Measurements from ENCODE around the gene RNF44. TPM values are rescaled to one million over a fixed set of nuclear protein-coding genes. Genes with fewer than 3 reads are reported as not detected.

RNF44 gene
- total and polyA plus RNA-seq, 2 of the 4 experiments (the other 2 are of a cell fraction): 0.54 to 12.4 TPM

- BruUV-seq (replicated peaks): no TSS peak
- Histone ChIP-seq H3K27me3 (ENCODE audit: control insufficient read depth, insufficient read depth, low read length) (no peaks in the 10 kb centered on the region), H3K4me3 (ENCODE audit: insufficient read depth, low read depth, low read length) (no peak overlapping the region), H2AFZ (replicated peaks; ENCODE audit: low read length, poor library complexity) (no peak overlapping the region), H3K14ac (replicated peaks; ENCODE audit: low read depth, low read length) (no peak overlapping the region), H4K8ac (ENCODE audit: low read depth in 2 of 2, low read length in 2 of 2) (no peak overlapping the region), H3K4me1 (ENCODE audit: control insufficient read depth, insufficient read depth, low read length) (peaks cover 11% of the 10 kb centered on the region; the same call in 1 of the 2 replicates), H4K5ac (ENCODE audit: low read depth, low read length) (no peak overlapping the region), H2AK9ac (replicated peaks; ENCODE audit: low read depth, low read length, poor library complexity) (no peak overlapping the region), H3K36me3 (ENCODE audit: control insufficient read depth, insufficient read depth, low read length) (peaks cover 36% of the 10 kb centered on the region), H3K27ac (ENCODE audit: insufficient read depth, low read length) (peak overlapping the region; percentile 48; the same call in 1 of the 2 replicates), H3K23ac (ENCODE audit: low read depth, low read length) (no peak overlapping the region), H3K9me1 (ENCODE audit: insufficient read depth, low read length) (peaks cover 2% of the 10 kb centered on the region), H3K4me2 (ENCODE audit: low read depth, low read length) (no peak overlapping the region), H3K9ac (ENCODE audit: low read depth, low read length) (no peak overlapping the region), H2BK15ac (ENCODE audit: low read depth, low read length) (no peak overlapping the region), H3K56ac (ENCODE audit: extremely low read depth, insufficient read depth, low read length) (no peak overlapping the region), H2BK120ac (ENCODE audit: low read depth, low read length) (no peak overlapping the region), H3K79me1 (ENCODE audit: low read depth in 1 of 2, low read length in 2 of 2) (peaks cover 8 to 29% of the 10 kb centered on the region in 2 experiments; a peak in 3 of 4 replicates), H4K91ac (ENCODE audit: insufficient read depth, low read depth, low read length) (no peak overlapping the region), H3K18ac (ENCODE audit: low read depth, low read length) (no peak overlapping the region), H3K4ac (ENCODE audit: low read depth, low read length) (no peak overlapping the region), H4K20me1 (ENCODE audit: insufficient read depth, low read length) (peaks cover 3% of the 10 kb centered on the region; the same call in 1 of the 2 replicates), H2AK5ac (ENCODE audit: low read depth, low read length) (no peak overlapping the region), H3K9me3 (ENCODE audit: control insufficient read depth, insufficient read depth, low read length) (no peaks in the 10 kb centered on the region), H2BK5ac (ENCODE audit: low read depth, low read length, poor library complexity, severe bottlenecking) (peak overlapping the region; percentile 20), H2BK20ac (ENCODE audit: low read depth, low read length) (no peak overlapping the region)
- dilution Hi-C loops (cut with HindIII; ENCODE audit: low sequenced_read_pairs, unreplicated experiment): no loop called here
- intact Hi-C loops (cut with micrococcal nuclease): loop anchor here (2.0 kb wide), 1 partner anchor 85 kb away; the partner anchor contains the start of gene CLTB
- ATAC-seq (ENCODE audit: low read depth): peak; percentile 98
- in situ Hi-C loops (cut with MboI; ENCODE audit: low sequenced_read_pairs): no loop called here
- ChIA-PET POLR2A (ENCODE audit: unreplicated experiment) (no interaction called here), CTCF (interaction anchor here (0.5 to 1.1 kb wide), 3 partner anchors 36 to 258 kb away, joined by 3 to 4 read pairs (median 3); partner anchors contain the start of genes CLTB and RNF44)
- TF ChIP-seq CEBPB (IDR thresholded peaks at IDR 0.05; ENCODE audit: low read depth, low read length) (peak; percentile 69; the same call in 1 of the 2 replicates), POLR2A (IDR thresholded peaks at IDR 0.05; ENCODE audit: low read depth, low read length) (no peak)
- peak; percentile 92 for DNase-seq
- 100% methylated on average over 1 of the region's 1 CpG; no CpG with 5 or more reads in 1 of the 2 experiments for WGBS, 2 experiments (ENCODE audit: extremely low coverage in 2 of 2, insufficient read length in 1 of 2)
Observed at GRCh38 chr5:176501333-176501732, 35.9 kb downstream of the RNF44 start.

Measured in IMR-90 (cell line).